Activated naive CD4-positive, alpha-beta T cell treated with anti-CD3 and anti-CD28 coated beads, Interleukin-2, amount 10 ng/mL, durations not matched to agents 7 days and 5 days (primary cell): ENCODE data around the gene ELMO1.
"Not testable (repeated sequence)": the region's sequence is repeated elsewhere in the genome, so short reads cannot be mapped to it uniquely, and the experiment has no call there.

Experiments used
- CTCF ChIA-PET: fragments of 350-600 bp; sonication (Branson Sonifier 250); formaldehyde crosslinking; loops from one replicate; lab custom pipeline; 2021; ENCODE audit warnings: antibody characterized with exemption; lab: Charles Lee
- DNase-seq: peaks from one replicate; pipeline ENCODE4 v3.0.0-alpha.2; 2020
- H3K27ac Mint-ChIP-seq: one replicate; pipeline ENCODE4 v1.8.0; 2021; ENCODE audit warnings: mild to moderate bottlenecking, moderate library complexity, mixed read lengths
- H3K27me3 Mint-ChIP-seq: one replicate; pipeline ENCODE4 v1.8.0; 2021; ENCODE audit warnings: mild to moderate bottlenecking, mixed read lengths
- H3K36me3 Mint-ChIP-seq: one replicate; pipeline ENCODE4 v1.8.0; 2021; ENCODE audit warnings: mixed read lengths
- H3K4me1 Mint-ChIP-seq: one replicate; pipeline ENCODE4 v1.8.0; 2021; ENCODE audit warnings: mixed read lengths
- H3K4me3 Mint-ChIP-seq: one replicate; pipeline ENCODE4 v1.8.0; 2021; ENCODE audit warnings: mild to moderate bottlenecking, moderate library complexity, mixed read lengths
- H3K9me3 Mint-ChIP-seq: one replicate; pipeline ENCODE4 v1.8.0; 2021; ENCODE audit warnings: mixed read lengths

Gene ELMO1

GRCh38 chr7:36978461-36978860, 470.2 kb downstream of the ELMO1 start:
- Mint-ChIP-seq H3K27me3 (no peaks in the 10 kb centered on the region), H3K36me3 (peaks cover 35% of the 10 kb centered on the region), H3K27ac (no peak overlapping the region), H3K4me3 (no peak overlapping the region), H3K9me3 (peaks cover 5% of the 10 kb centered on the region), H3K4me1 (no peaks in the 10 kb centered on the region)
- DNase-seq: no peak
- CTCF ChIA-PET: interaction anchor here (0.9 to 3.4 kb wide), 3 partner anchors 9 to 307 kb away, joined by 3 to 12 read pairs (median 4); no protein-coding TSS in a partner anchor

- Mint-ChIP-seq H3K4me3 (no peak overlapping the region), H3K36me3 (peaks cover 33% of the 10 kb centered on the region), H3K4me1 (no peaks in the 10 kb centered on the region), H3K27me3 (no peaks in the 10 kb centered on the region), H3K9me3 (peaks cover 3% of the 10 kb centered on the region), H3K27ac (no peak overlapping the region)
- CTCF ChIA-PET: interaction anchor here (0.9 to 3.4 kb wide), 3 partner anchors 10 to 307 kb away, joined by 3 to 12 read pairs (median 4); no protein-coding TSS in a partner anchor
- DNase-seq: no peak
These were observed 470.8 kb downstream of the ELMO1 start for GRCh38 chr7:36977878-36978277.

GRCh38 chr7:36973534-36973933, 475.1 kb downstream of the ELMO1 start:
- H3K27ac Mint-ChIP-seq, CTCF ChIA-PET, H3K9me3 Mint-ChIP-seq, H3K4me3 Mint-ChIP-seq, DNase-seq, H3K27me3 Mint-ChIP-seq: not testable (repeated sequence)
- H3K36me3 Mint-ChIP-seq: peaks cover 28% of the 10 kb centered on the region
- peaks cover 23% of the 10 kb centered on the region for H3K4me1 Mint-ChIP-seq

GRCh38 chr7:36972140-36972518, 476.5 kb downstream of the ELMO1 start:
- peaks cover 7% of the 10 kb centered on the region for H3K9me3 Mint-ChIP-seq
- no peaks in the 10 kb centered on the region for H3K27me3 Mint-ChIP-seq
- H3K27ac Mint-ChIP-seq: no peak overlapping the region
- no peak for DNase-seq
- H3K4me1 Mint-ChIP-seq: peaks cover 23% of the 10 kb centered on the region
- CTCF ChIA-PET: interaction anchor here (1.4 kb wide), 1 partner anchor 21 kb away, joined by 3 read pairs; no protein-coding TSS in a partner anchor
- H3K4me3 Mint-ChIP-seq: no peak overlapping the region
- H3K36me3 Mint-ChIP-seq: peaks cover 26% of the 10 kb centered on the region

GRCh38 chr7:36971515-36972139, 477.0 kb downstream of the ELMO1 start:
- CTCF ChIA-PET: interaction anchor here (1.1 to 2.0 kb wide), 4 partner anchors 15 to 227 kb away, joined by 3 to 7 read pairs (median 4); no protein-coding TSS in a partner anchor
- no peaks in the 10 kb centered on the region for H3K27me3 Mint-ChIP-seq
- peaks cover 7% of the 10 kb centered on the region for H3K9me3 Mint-ChIP-seq
- no peak overlapping the region for H3K27ac Mint-ChIP-seq
- no peak overlapping the region for H3K4me3 Mint-ChIP-seq
- peaks cover 21% of the 10 kb centered on the region for H3K36me3 Mint-ChIP-seq
- peaks cover 23% of the 10 kb centered on the region for H3K4me1 Mint-ChIP-seq
- DNase-seq: no peak

- Mint-ChIP-seq H3K36me3 (peaks cover 16% of the 10 kb centered on the region), H3K4me3 (no peak overlapping the region), H3K9me3 (peaks cover 7% of the 10 kb centered on the region), H3K27ac (peak overlapping the region; percentile 26), H3K4me1 (peaks cover 23% of the 10 kb centered on the region), H3K27me3 (no peaks in the 10 kb centered on the region)
- CTCF ChIA-PET: interaction anchor here (1.1 to 2.0 kb wide), 4 partner anchors 15 to 228 kb away, joined by 3 to 7 read pairs (median 4); no protein-coding TSS in a partner anchor
- DNase-seq: no peak
These were observed 477.8 kb downstream of the ELMO1 start for GRCh38 chr7:36970551-36971514.

GRCh38 chr7:36969376-36969775, 479.3 kb downstream of the ELMO1 start:
- Mint-ChIP-seq H3K36me3 (peaks cover 13% of the 10 kb centered on the region), H3K27me3 (no peaks in the 10 kb centered on the region), H3K4me3 (peak overlapping the region; percentile 9), H3K27ac (peak overlapping the region; percentile 47), H3K4me1 (peaks cover 27% of the 10 kb centered on the region), H3K9me3 (peaks cover 5% of the 10 kb centered on the region)
- CTCF ChIA-PET: interaction anchor here (1.4 to 2.5 kb wide), 4 partner anchors 10 to 287 kb away, joined by 3 to 12 read pairs (median 4); no protein-coding TSS in a partner anchor
- peak; percentile 23 for DNase-seq

GRCh38 chr7:36967387-36967786, 481.3 kb downstream of the ELMO1 start:
- peaks cover 27% of the 10 kb centered on the region for H3K4me1 Mint-ChIP-seq
- H3K4me3 Mint-ChIP-seq: no peak overlapping the region
- H3K27ac Mint-ChIP-seq: no peak overlapping the region
- DNase-seq: no peak
- CTCF ChIA-PET: interaction anchor here (0.6 to 2.5 kb wide), 4 partner anchors 12 to 215 kb away, joined by 3 to 12 read pairs (median 4); no protein-coding TSS in a partner anchor
- no peaks in the 10 kb centered on the region for H3K27me3 Mint-ChIP-seq
- peaks cover 13% of the 10 kb centered on the region for H3K36me3 Mint-ChIP-seq
- H3K9me3 Mint-ChIP-seq: peaks cover 5% of the 10 kb centered on the region

- Mint-ChIP-seq H3K27me3 (no peaks in the 10 kb centered on the region), H3K4me3 (no peak overlapping the region), H3K27ac (no peak overlapping the region), H3K36me3 (peaks cover 17% of the 10 kb centered on the region), H3K4me1 (peaks cover 27% of the 10 kb centered on the region), H3K9me3 (peaks cover 5% of the 10 kb centered on the region)
- no peak for DNase-seq
- CTCF ChIA-PET: interaction anchor here (2.5 kb wide), 1 partner anchor 13 kb away, joined by 12 read pairs; no protein-coding TSS in a partner anchor
These were observed 482.0 kb downstream of the ELMO1 start for GRCh38 chr7:36966636-36967035.

- Mint-ChIP-seq H3K36me3 (peaks cover 17% of the 10 kb centered on the region), H3K27ac (no peak overlapping the region), H3K4me3 (no peak overlapping the region), H3K27me3 (no peaks in the 10 kb centered on the region), H3K9me3 (peaks cover 5% of the 10 kb centered on the region), H3K4me1 (peaks cover 21% of the 10 kb centered on the region)
- no peak for DNase-seq
- CTCF ChIA-PET: no interaction called here
These were observed 482.6 kb downstream of the ELMO1 start for GRCh38 chr7:36966039-36966438.

- Mint-ChIP-seq H3K4me1 (peaks cover 17% of the 10 kb centered on the region), H3K36me3 (peaks cover 19% of the 10 kb centered on the region), H3K9me3 (peaks cover 5% of the 10 kb centered on the region), H3K4me3 (no peak overlapping the region), H3K27me3 (no peaks in the 10 kb centered on the region), H3K27ac (no peak overlapping the region)
- CTCF ChIA-PET: no interaction called here
- no peak for DNase-seq
These were observed 483.0 kb downstream of the ELMO1 start for GRCh38 chr7:36965625-36966024.

GRCh38 chr7:36964297-36964696, 484.4 kb downstream of the ELMO1 start:
- Mint-ChIP-seq H3K9me3 (peaks cover 5% of the 10 kb centered on the region), H3K36me3 (peaks cover 17% of the 10 kb centered on the region), H3K27ac (no peak overlapping the region), H3K27me3 (no peaks in the 10 kb centered on the region), H3K4me3 (no peak overlapping the region), H3K4me1 (peaks cover 6% of the 10 kb centered on the region)
- CTCF ChIA-PET: interaction anchor here (1.2 kb wide), 1 partner anchor 8 kb away, joined by 3 read pairs; no protein-coding TSS in a partner anchor
- no peak for DNase-seq

GRCh38 chr7:36962367-36962766, 486.3 kb downstream of the ELMO1 start:
- Mint-ChIP-seq H3K27me3 (no peaks in the 10 kb centered on the region), H3K4me3 (no peak overlapping the region), H3K27ac (no peak overlapping the region), H3K9me3 (peaks cover 1% of the 10 kb centered on the region), H3K4me1 (peaks cover 4% of the 10 kb centered on the region), H3K36me3 (peaks cover 15% of the 10 kb centered on the region)
- CTCF ChIA-PET: interaction anchor here (1.1 to 1.6 kb wide), 3 partner anchors 8 to 475 kb away, joined by 3 to 4 read pairs (median 3); no protein-coding TSS in a partner anchor
- no peak for DNase-seq

- peaks cover 4% of the 10 kb centered on the region for H3K4me1 Mint-ChIP-seq
- no peak for DNase-seq
- no peak overlapping the region for H3K4me3 Mint-ChIP-seq
- no peaks in the 10 kb centered on the region for H3K27me3 Mint-ChIP-seq
- no peaks in the 10 kb centered on the region for H3K9me3 Mint-ChIP-seq
- H3K36me3 Mint-ChIP-seq: peaks cover 15% of the 10 kb centered on the region
- CTCF ChIA-PET: interaction anchor here (1.6 kb wide), 1 partner anchor 21 kb away, joined by 3 read pairs; no protein-coding TSS in a partner anchor
- H3K27ac Mint-ChIP-seq: no peak overlapping the region
These were observed 487.0 kb downstream of the ELMO1 start for GRCh38 chr7:36961693-36962092.
